Measurements from ENCODE around the gene PPP2R2B.

PPP2R2B gene

DNA sequence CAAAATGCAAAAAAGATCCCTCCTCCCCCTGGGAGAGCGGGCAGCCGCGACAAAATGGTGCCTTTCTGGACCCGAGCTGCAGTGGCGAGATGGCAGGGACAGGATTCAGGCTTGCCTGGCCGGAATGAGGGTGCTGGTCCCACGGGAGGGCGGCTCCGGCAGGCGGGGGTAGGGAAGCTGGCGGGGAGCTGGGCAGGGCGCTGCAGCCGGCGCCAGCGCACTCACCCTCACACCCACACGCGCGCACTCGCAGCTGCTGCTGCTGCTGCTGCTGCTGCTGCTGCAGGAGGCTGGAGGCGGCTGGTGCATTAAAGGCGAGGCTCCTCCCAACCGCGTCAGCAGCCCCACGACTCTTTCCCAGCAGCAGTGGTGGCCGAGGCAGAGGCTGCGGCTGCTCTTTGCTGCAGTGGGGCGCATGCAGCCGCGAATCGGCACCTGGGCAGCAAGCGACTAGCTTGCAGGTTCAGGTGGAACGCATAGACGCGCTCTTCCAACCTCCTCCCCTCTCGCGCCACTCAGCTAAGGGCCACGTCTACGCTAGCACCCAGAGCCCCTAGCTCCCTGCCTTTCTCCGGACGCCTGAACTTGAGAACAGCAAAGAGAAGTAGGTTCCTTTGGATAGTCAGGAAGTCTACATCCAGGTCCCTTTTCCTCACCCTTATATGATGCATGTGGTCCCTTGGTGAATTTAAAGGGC is at the start of gene PPP2R2B:
PPP2R2B (minus strand) TSS at position 282 of the 697 bp plus-strand sequence.
- TF ChIP-seq, protein P1, sequence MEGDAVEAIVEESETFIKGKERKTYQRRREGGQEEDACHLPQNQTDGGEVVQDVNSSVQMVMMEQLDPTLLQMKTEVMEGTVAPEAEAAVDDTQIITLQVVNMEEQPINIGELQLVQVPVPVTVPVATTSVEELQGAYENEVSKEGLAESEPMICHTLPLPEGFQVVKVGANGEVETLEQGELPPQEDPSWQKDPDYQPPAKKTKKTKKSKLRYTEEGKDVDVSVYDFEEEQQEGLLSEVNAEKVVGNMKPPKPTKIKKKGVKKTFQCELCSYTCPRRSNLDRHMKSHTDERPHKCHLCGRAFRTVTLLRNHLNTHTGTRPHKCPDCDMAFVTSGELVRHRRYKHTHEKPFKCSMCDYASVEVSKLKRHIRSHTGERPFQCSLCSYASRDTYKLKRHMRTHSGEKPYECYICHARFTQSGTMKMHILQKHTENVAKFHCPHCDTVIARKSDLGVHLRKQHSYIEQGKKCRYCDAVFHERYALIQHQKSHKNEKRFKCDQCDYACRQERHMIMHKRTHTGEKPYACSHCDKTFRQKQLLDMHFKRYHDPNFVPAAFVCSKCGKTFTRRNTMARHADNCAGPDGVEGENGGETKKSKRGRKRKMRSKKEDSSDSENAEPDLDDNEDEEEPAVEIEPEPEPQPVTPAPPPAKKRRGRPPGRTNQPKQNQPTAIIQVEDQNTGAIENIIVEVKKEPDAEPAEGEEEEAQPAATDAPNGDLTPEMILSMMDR (IDR thresholded peaks at IDR 0.05): no peak
- Histone ChIP-seq H2AFZ (peak within 1 kb of the TSS; percentile 95), H3K36me3 (ENCODE audit: control insufficient read depth, insufficient read depth, low read length) (no peaks in the 10 kb centered on the region), H3K27me3 (ENCODE audit: control insufficient read depth, insufficient read depth, low read length) (no peaks in the 10 kb centered on the region), H3K9ac (peak within 1 kb of the TSS; percentile 2), H3K27ac (peak within 1 kb of the TSS; percentile 46), H3K4me1 (no peaks in the 10 kb centered on the region), H3K9me3 (ENCODE audit: control insufficient read depth, low read length) (no peaks in the 10 kb centered on the region), H3K4me2 (ENCODE audit: low read length) (peak within 1 kb of the TSS; percentile 70), H3K4me3 (ENCODE audit: low read depth, low read length) (peak within 1 kb of the TSS; percentile 25), H3K79me2 (no peaks in the 10 kb centered on the region)

DNA sequence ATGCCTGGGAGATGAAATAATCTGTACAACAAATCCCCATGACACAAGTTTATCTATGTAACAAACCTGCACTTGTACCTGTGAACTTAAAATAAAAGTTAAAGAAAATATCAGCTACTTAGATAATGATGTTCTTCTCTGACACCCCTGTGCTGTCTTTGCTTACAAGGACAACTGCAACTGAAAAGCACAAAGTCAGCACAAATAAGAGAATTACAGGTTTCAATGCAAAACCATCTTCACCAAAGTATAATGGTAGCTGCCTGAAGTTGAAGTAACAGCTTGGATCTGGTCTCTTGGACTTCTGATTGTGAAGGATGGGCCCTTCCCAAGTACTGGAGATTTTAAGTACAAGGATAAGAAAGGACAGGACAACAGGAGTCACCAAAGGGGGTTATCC is 45.6 kb upstream of the PPP2R2B start:
- H3K4me2 ChIP-seq (ENCODE audit: low read length): no peak overlapping the region
- TF ChIP-seq, protein P1 (IDR thresholded peaks at IDR 0.05): no peak
- H3K79me2 ChIP-seq: no peaks in the 10 kb centered on the region
- no peak overlapping the region for H3K27ac ChIP-seq
- no peak overlapping the region for H3K4me3 ChIP-seq (ENCODE audit: low read depth, low read length)
- H3K9me3 ChIP-seq (ENCODE audit: control insufficient read depth, low read length): no peaks in the 10 kb centered on the region
- H3K27me3 ChIP-seq (ENCODE audit: control insufficient read depth, insufficient read depth, low read length): no peaks in the 10 kb centered on the region
- no peaks in the 10 kb centered on the region for H3K36me3 ChIP-seq (ENCODE audit: control insufficient read depth, insufficient read depth, low read length)
- no peak overlapping the region for H3K9ac ChIP-seq
- peaks cover 6% of the 10 kb centered on the region for H3K4me1 ChIP-seq
- H2AFZ ChIP-seq: no peak overlapping the region

DNA sequence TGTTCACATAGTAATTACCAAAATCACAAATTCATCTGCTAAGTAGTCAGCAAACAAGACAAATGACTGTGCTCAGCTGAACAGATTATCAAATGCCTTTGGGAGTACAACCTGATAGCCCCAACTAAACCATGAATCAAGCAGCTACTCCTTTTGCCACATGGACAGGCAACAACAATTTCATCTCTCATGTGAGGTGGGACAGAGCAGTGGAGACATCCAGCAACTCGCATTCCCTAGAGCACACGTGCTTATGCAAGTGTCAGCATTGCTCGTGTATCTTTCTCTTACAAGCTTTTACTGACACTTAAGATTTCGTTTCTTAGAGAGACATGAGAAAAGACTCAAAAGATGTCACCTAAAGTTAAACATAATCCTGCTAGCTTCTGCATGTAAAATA is 42.7 kb upstream of the PPP2R2B start:
- TF ChIP-seq, protein P1 (IDR thresholded peaks at IDR 0.05): no peak
- Histone ChIP-seq H3K4me2 (ENCODE audit: low read length) (no peak overlapping the region), H3K36me3 (ENCODE audit: control insufficient read depth, insufficient read depth, low read length) (no peaks in the 10 kb centered on the region), H3K4me1 (peaks cover 6% of the 10 kb centered on the region), H3K79me2 (no peaks in the 10 kb centered on the region), H2AFZ (peak overlapping the region; percentile 61), H3K9me3 (ENCODE audit: control insufficient read depth, low read length) (no peaks in the 10 kb centered on the region), H3K4me3 (ENCODE audit: low read depth, low read length) (no peak overlapping the region), H3K27me3 (ENCODE audit: control insufficient read depth, insufficient read depth, low read length) (no peaks in the 10 kb centered on the region), H3K27ac (peak overlapping the region; percentile 1), H3K9ac (no peak overlapping the region)

DNA sequence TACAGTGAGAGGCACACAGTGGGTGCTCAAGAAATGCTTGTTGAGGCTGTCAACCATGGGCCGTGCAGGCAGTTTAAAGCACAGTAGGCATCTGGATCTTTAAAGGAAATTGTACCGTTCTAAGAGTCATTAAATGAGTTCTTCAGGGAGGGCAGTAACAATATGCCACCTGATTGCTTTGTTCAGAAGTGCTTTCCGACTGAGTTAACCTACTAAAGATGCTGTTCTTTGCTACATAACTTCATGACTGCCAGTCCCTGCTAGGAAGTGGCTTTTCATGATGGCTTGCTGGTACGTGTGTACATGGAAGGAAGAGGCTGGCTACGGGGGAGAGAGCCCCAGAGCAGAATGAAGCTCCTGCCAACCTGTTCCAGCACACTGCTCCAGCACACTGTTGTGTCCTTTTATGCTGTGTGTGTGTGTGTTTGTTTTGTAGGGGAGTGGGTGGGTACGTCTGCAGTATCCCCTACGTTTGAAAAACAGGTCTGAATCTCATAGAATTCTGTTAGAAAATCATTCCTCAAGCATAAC is 41.9 kb upstream of the PPP2R2B start:
- Histone ChIP-seq H3K36me3 (ENCODE audit: control insufficient read depth, insufficient read depth, low read length) (no peaks in the 10 kb centered on the region), H3K27me3 (ENCODE audit: control insufficient read depth, insufficient read depth, low read length) (no peaks in the 10 kb centered on the region), H3K4me3 (ENCODE audit: low read depth, low read length) (no peak overlapping the region), H3K9ac (no peak overlapping the region), H2AFZ (peak overlapping the region; percentile 51), H3K27ac (no peak overlapping the region), H3K79me2 (no peaks in the 10 kb centered on the region), H3K9me3 (ENCODE audit: control insufficient read depth, low read length) (no peaks in the 10 kb centered on the region), H3K4me2 (ENCODE audit: low read length) (no peak overlapping the region), H3K4me1 (peaks cover 6% of the 10 kb centered on the region)
- TF ChIP-seq, protein P1 (IDR thresholded peaks at IDR 0.05): no peak

DNA sequence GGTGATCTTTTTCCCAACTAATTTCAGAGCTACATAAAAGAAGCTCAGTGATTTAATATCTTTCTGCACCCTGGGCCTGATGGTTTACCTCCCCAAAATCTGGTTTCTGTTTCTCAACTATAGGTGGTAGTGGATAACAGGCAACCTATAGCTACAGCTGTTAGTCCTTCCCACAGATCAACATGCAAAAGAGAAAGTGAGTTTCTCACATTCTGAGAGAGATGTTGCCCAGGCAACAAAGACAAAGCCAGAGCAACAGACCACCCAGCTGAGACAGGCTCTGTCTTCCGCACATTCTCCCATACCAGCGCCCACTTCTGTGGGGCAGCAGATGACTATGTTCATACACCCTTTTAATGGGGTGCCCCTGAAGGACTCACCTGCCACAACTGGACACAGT is 40.7 kb upstream of the PPP2R2B start:
- H3K9ac ChIP-seq: no peak overlapping the region
- no peaks in the 10 kb centered on the region for H3K27me3 ChIP-seq (ENCODE audit: control insufficient read depth, insufficient read depth, low read length)
- H3K9me3 ChIP-seq (ENCODE audit: control insufficient read depth, low read length): no peaks in the 10 kb centered on the region
- no peak overlapping the region for H2AFZ ChIP-seq
- H3K4me3 ChIP-seq (ENCODE audit: low read depth, low read length): no peak overlapping the region
- no peak overlapping the region for H3K27ac ChIP-seq
- no peaks in the 10 kb centered on the region for H3K79me2 ChIP-seq
- H3K36me3 ChIP-seq (ENCODE audit: control insufficient read depth, insufficient read depth, low read length): no peaks in the 10 kb centered on the region
- TF ChIP-seq, protein P1 (IDR thresholded peaks at IDR 0.05): no peak
- no peak overlapping the region for H3K4me2 ChIP-seq (ENCODE audit: low read length)
- H3K4me1 ChIP-seq: peaks cover 6% of the 10 kb centered on the region

Data from parathyroid adenoma (tissue), 2 donors.